Heart left ventricle (tissue), 16 donors: Measurements from ENCODE around the gene SFRP4. TPM values are rescaled to one million over a fixed set of nuclear protein-coding genes. Genes with fewer than 3 reads are reported as not detected.

Source experiments
- ATAC-seq, 4 donors: fragments of 200-7000 bp; cut with Tn5 transposase; one replicate each; pipeline ENCODE4 v1.9.1; 2020 to 2022; ENCODE audit warnings: moderate library complexity in 4 of 4, mild to moderate bottlenecking in 3 of 4, moderate number of reproducible peaks in 1 of 4
- DNase-seq, 5 donors: peaks; one replicate each; pipeline ENCODE4 v3.0.0-alpha.2; 2020
- H3K27ac ChIP-seq, 12 donors: fragments of 200-600 bp; sonication (generic) in 4 of 12; one replicate each; pipeline versions ENCODE4 v1.5.0 to v1.8.0; 2016 to 2022; ENCODE audit warnings: mild to moderate bottlenecking in 2 of 12
- H3K27me3 ChIP-seq, 9 donors: fragments of 200-600 bp; sonication (generic) in 2 of 9; one replicate each; pipeline versions ENCODE4 v1.5.1 to v1.8.0; 2016 to 2022; ENCODE audit warnings: mild to moderate bottlenecking in 3 of 9
- H3K36me3 ChIP-seq, 9 donors: fragments of 200-600 bp; sonication (generic) in 2 of 9; one replicate each; pipeline versions ENCODE4 v1.5.0 to v1.8.0; 2018 to 2022; ENCODE audit warnings: mild to moderate bottlenecking in 2 of 9
- H3K4me1 ChIP-seq, 12 donors: fragments of 200-600 bp; sonication (generic) in 4 of 12; one replicate each; pipeline versions ENCODE4 v1.5.0 to v1.8.0; 2016 to 2022; ENCODE audit warnings: mild to moderate bottlenecking in 3 of 12
- H3K4me3 ChIP-seq, 12 donors: fragments of 200-600 bp; sonication (generic) in 4 of 12; one replicate each; pipeline versions ENCODE4 v1.5.0 to v1.8.0; 2017 to 2022; ENCODE audit warnings: mild to moderate bottlenecking in 9 of 12, moderate library complexity in 4 of 12
- H3K9me3 ChIP-seq, 12 donors: fragments of 200-600 bp; sonication (generic) in 4 of 12; one replicate each; pipeline versions ENCODE4 v1.5.0 to v1.8.0; 2016 to 2022; ENCODE audit warnings: mild to moderate bottlenecking in 1 of 12
- POLR2A ChIP-seq, 2 donors: fragments of 450-650 bp; IDR thresholded peaks; one replicate each; pipeline ENCODE4 v1.6.1; 2017; ENCODE audit warnings: antibody characterized with exemption in 2 of 2, mild to moderate bottlenecking in 2 of 2, moderate library complexity in 2 of 2
- WGBS, 4 donors: extraction: QIAGEN DNeasy Blood & Tissue Kit in 2 of 4; methylation state at CpG; one replicate each; pipeline versions ENCODE4 v1.1.5 to v1.1.7; 2013 to 2018; 5-methylcytosine and 5-hydroxymethylcytosine counted together
- intact Hi-C, 10 donors: fragments of 100-400 bp; cut with DNase I; formaldehyde crosslinking; loops; one replicate each; pipeline versions ENCODE4 v1.11.1 to v1.14.2; 2022
- polyA plus RNA-seq, 2 donors: library from polyadenylated mRNA; stranded (reverse); fragments of 200-250 nt; gene quantifications; one replicate each; pipeline ENCODE4 v1.2.3, GENCODE V29; 2013
- total RNA-seq, 9 donors: library from RNA; depleted of rRNA in 2 of 9; stranded (reverse); fragments of >200 nt in 2 of 9; fragmentation: NEBNext Ultra II Directional in 3 of 9; extraction: Animal tissue kit (Norgen Biotek cat#: 25700) in 3 of 9; gene quantifications; one replicate each; pipeline versions ENCODE4 v1.1.0 to v1.2.4, GENCODE V29; 2016 to 2023
- TF ChIP-seq, protein P1 (sequence below), 12 donors: fragments of 200-600 bp; sonication (generic) in 4 of 12; IDR thresholded peaks; one replicate each; pipeline versions ENCODE4 v1.5.0 to v1.8.0; 2018 to 2022; ENCODE audit warnings: antibody characterized with exemption in 12 of 12, mild to moderate bottlenecking in 5 of 12
- donor health status: ischemic (EF 13 %, LVEDD 7.1; RV severe dilation, severe dysfunction).
- donor health status: healthy with polysubstance abuse.
- donor health status: DM: no; HTN: yes; CAD: no.
- donor health status: DM: no; HTN: no; CAD: no.
- donor health status: ischemic (EF 25% LVEDD 6.9; RV normal size, moderate dysfunction).
- donor health status: ischemic (EF 25% LVEDD 5.7; RV mildly dilated, moderate dysfunction).
- donor health status: healthy.
- donor health status: DM: yes; HTN: yes; CAD: no.
- donor health status: ischemic (EF 35%, LVEDD 5.7; RV mildly dilated, moderate dysfunction).
- donor health status: nonischemic (EF 11% LVEDD 7.7; RV severe dilation, severe dysfunction).
- donor health status: DM: yes; HTN: yes; CAD: no.
- donor health status: PGD.
- donor health status: ischemic (EF 29% LVEDD 5.4; RV normal size, mild dysfunction).
- donor health status: nonischemic (EF 23%, LVEDD 6.1; RV moderate dilation, normal function).

The SFRP4 gene
- total and polyA plus RNA-seq, 11 donors: 0.10 to 21.3 (median 0.87) TPM

DNA sequence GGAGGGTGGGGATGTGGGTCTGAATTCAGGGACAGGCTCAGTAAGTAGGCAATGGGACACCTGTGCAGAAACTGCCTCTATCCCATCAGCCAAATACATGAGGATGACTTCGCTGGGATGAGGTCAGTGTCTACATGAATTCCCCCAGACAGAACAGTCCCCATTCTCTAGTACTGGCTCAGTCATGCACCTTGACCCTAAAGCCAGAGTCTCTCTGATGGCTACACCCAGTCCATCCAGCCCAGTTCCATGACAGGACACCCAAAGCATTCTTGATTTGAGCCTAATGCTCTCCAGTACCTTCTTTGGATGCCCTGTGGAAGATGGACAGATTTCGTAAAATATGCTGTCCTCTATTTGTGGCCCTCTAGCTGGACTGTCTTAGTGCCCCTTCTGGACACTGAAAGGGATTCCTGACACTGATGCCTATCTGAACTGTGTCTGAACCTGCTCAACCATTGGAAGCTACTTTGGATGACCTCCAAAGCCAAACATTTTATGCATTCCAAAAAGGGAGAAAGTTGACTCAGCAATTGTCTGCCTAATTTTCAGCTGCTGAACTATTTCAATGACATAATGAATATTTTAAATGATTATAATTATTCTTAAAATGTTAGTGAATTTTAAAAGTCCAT is 14.6 kb downstream of the SFRP4 start:
- Histone ChIP-seq H3K36me3 (peaks cover 0 to 9% (median 0%) of the 10 kb centered on the region in 9 donors), H3K27ac (no peak overlapping the region), H3K4me1 (peaks cover 0 to 17% (median 3%) of the 10 kb centered on the region in 12 donors), H3K4me3 (no peak overlapping the region), H3K9me3 (no peaks in the 10 kb centered on the region), H3K27me3 (no peaks in the 10 kb centered on the region)
- DNase-seq: no peak
- WGBS, 4 donors: 96 to 100% (median 97%) methylated on average over 2 of the region's 2 CpGs
- TF ChIP-seq, protein P1, sequence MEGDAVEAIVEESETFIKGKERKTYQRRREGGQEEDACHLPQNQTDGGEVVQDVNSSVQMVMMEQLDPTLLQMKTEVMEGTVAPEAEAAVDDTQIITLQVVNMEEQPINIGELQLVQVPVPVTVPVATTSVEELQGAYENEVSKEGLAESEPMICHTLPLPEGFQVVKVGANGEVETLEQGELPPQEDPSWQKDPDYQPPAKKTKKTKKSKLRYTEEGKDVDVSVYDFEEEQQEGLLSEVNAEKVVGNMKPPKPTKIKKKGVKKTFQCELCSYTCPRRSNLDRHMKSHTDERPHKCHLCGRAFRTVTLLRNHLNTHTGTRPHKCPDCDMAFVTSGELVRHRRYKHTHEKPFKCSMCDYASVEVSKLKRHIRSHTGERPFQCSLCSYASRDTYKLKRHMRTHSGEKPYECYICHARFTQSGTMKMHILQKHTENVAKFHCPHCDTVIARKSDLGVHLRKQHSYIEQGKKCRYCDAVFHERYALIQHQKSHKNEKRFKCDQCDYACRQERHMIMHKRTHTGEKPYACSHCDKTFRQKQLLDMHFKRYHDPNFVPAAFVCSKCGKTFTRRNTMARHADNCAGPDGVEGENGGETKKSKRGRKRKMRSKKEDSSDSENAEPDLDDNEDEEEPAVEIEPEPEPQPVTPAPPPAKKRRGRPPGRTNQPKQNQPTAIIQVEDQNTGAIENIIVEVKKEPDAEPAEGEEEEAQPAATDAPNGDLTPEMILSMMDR (IDR thresholded peaks at IDR 0.05): no peak
- no peak for TF ChIP-seq POLR2A (IDR thresholded peaks at IDR 0.05)
- intact Hi-C loops: loop anchor here in 9 of 10 donors (2.0 to 10.0 kb wide), 6 partner anchors 205 to 415 kb away; no protein-coding TSS in a partner anchor
- ATAC-seq: peak in 2 of 4 donors; percentile 20 to 50

DNA sequence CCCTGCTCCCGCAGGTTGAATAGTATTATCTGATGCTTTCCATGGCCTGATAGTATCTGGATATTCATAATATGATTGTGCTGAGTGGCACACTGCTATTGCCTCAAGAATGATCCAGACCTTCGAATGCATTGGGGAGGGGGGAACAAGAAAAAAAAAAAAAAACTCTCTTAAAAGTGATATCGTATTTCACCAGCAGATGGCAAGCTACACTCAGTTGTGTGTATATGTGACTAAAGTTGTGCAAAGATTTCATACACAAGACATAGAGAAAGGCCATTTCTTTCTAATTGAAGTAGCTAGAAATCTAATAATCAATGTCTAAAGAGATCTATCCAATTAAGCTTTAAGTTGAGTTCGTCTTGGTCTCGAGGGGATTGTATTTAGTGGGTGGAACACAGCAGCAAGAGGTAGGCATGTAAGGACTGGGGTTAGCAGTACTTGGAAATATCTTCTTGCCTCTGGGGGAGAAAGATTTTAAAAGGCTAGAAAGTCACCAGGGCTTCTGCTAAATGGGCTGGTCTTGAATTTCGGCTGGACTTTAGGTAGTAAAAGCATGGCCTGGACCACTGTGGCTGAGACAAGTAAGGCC is 15.3 kb downstream of the SFRP4 start:
- H3K27ac ChIP-seq: no peak overlapping the region
- H3K36me3 ChIP-seq: peaks cover 0 to 3% (median 0%) of the 10 kb centered on the region in 9 donors
- 18 to 21% (median 20%) methylated on average over 6 of the region's 6 CpGs for WGBS, 4 donors
- ATAC-seq: peak in 3 of 4 donors; percentile 42 to 69 (median 52)
- TF ChIP-seq, protein P1 (IDR thresholded peaks at IDR 0.05): peak; percentile 32 to 69 (median 50)
- no peak for TF ChIP-seq POLR2A (IDR thresholded peaks at IDR 0.05)
- intact Hi-C loops: loop anchor here in 9 of 10 donors (2.0 to 10.0 kb wide), 6 partner anchors 206 to 416 kb away; no protein-coding TSS in a partner anchor
- no peaks in the 10 kb centered on the region for H3K9me3 ChIP-seq
- no peak for DNase-seq
- H3K4me3 ChIP-seq: no peak overlapping the region
- peaks cover 0 to 17% (median 3%) of the 10 kb centered on the region in 12 donors for H3K4me1 ChIP-seq
- H3K27me3 ChIP-seq: no peaks in the 10 kb centered on the region

DNA sequence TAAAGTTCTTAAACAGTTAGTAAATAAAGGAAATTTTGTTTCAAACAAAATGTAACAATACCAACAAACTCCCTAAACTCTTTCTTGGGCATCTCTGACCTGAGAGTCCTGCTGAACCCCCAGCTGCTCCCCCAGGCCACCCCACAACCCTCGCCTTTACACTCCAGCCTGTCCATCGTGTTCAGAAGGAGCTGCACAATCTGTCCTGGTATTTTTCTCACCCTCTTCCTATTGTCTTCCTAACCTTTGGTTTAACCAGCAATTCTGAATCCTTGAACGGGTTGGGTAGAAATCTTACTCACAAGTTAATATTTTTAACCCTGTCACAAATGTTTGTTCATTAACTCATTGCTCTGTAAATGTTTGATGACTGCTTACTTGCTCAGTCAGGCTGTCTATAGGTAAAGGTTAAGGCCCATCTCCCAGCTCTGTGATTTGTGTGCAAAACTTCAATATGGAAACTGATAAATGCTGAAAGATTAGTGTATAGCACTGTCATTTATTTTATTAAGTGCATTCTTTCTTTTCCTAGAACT is 16.8 kb downstream of the SFRP4 start:
- WGBS, 4 donors: 68 to 79% (median 75%) methylated on average over 3 of the region's 3 CpGs
- no peak for ATAC-seq
- intact Hi-C loops: loop anchor here in 9 of 10 donors (2.0 to 10.0 kb wide), 6 partner anchors 208 to 418 kb away; no protein-coding TSS in a partner anchor

More for the DNA sequence above, 16.8 kb downstream of the SFRP4 start:
- Histone ChIP-seq H3K27ac (no peak overlapping the region), H3K36me3 (no peaks in the 10 kb centered on the region), H3K9me3 (no peaks in the 10 kb centered on the region), H3K27me3 (no peaks in the 10 kb centered on the region), H3K4me1 (peaks cover 0 to 17% (median 3%) of the 10 kb centered on the region in 12 donors), H3K4me3 (no peak overlapping the region)
- no peak for TF ChIP-seq POLR2A (IDR thresholded peaks at IDR 0.05)
- TF ChIP-seq, protein P1 (IDR thresholded peaks at IDR 0.05): no peak
- DNase-seq: no peak
